ENCODE data around the gene CCDC136.

CCDC136 gene

GRCh38 chr7:128846781-128847444 lies 55.1 kb downstream of the CCDC136 start:
- DNase-seq = no peak

GRCh38 chr7:128847721-128848211 lies 56.0 kb downstream of the CCDC136 start:
- DNase-seq = no peak

- no peak for DNase-seq
Observed at GRCh38 chr7:128848289-128849155, 56.8 kb downstream of the CCDC136 start.

- no peak for DNase-seq
Observed at GRCh38 chr7:128849156-128849515, 57.4 kb downstream of the CCDC136 start.

- no peak for DNase-seq
Observed at GRCh38 chr7:128849804-128850490, 58.2 kb downstream of the CCDC136 start.

GRCh38 chr7:128852537-128853254 lies 60.9 kb downstream of the CCDC136 start:
- no peak for DNase-seq

- DNase-seq = no peak
Observed at GRCh38 chr7:128853799-128854198, 62.0 kb downstream of the CCDC136 start.

GRCh38 chr7:128854396-128854795 lies 62.6 kb downstream of the CCDC136 start:
- DNase-seq = no peak

- DNase-seq = no peak
Observed at GRCh38 chr7:128855559-128855958, 63.8 kb downstream of the CCDC136 start.

GRCh38 chr7:128856001-128856718 lies 64.4 kb downstream of the CCDC136 start:
- no peak for DNase-seq

- DNase-seq = no peak
Observed at GRCh38 chr7:128858380-128859231, 66.8 kb downstream of the CCDC136 start.

GRCh38 chr7:128859232-128860157 lies 67.7 kb downstream of the CCDC136 start:
- no peak for DNase-seq

GRCh38 chr7:128860158-128861073 lies 68.6 kb downstream of the CCDC136 start:
- no peak for DNase-seq

- DNase-seq = no peak
Observed at GRCh38 chr7:128861957-128862570, 70.3 kb downstream of the CCDC136 start.

- peak; percentile 92 to 94 for DNase-seq
Observed at GRCh38 chr7:128862571-128863432, 71.0 kb downstream of the CCDC136 start, which contains the start of gene ATP6V1F. TSS of gene ATP6V1F (plus strand) at chr7:128862856. CDS start at chr7:128862905, 49 bp downstream.

- peak; percentile 41 to 52 for DNase-seq
Observed at GRCh38 chr7:128863433-128863989, 71.7 kb downstream of the CCDC136 start.

- DNase-seq = no peak
Observed at GRCh38 chr7:128865303-128865702, 73.5 kb downstream of the CCDC136 start.
